Articular chondrocyte of knee joint (primary cell): ENCODE data around the gene SLCO1B3. TPM values are rescaled to one million over a fixed set of nuclear protein-coding genes. Genes with fewer than 3 reads are reported as not detected.

Experiments used
- small RNA-seq: library from RNA; depleted of rRNA; stranded (forward); fragments of <200 nt; gene quantifications from one replicate; pipeline ENCODE3, GENCODE V24; 2012
- total RNA-seq: library from RNA; depleted of rRNA; stranded (reverse); fragments of >200 nt; gene quantifications from 2 replicates; pipeline ENCODE4 v1.2.3, GENCODE V29; 2012

The SLCO1B3 gene
- not detected in 2 replicates for total RNA-seq

GRCh38 chr12:20810487-20810886, at the start of gene SLCO1B3:
TSS of gene SLCO1B3 (plus strand) at chr12:20810705. CDS start at chr12:20815739, 5,034 bp downstream.

Small RNA genes lying within 50 kb of the gene (small RNA-seq; reads per million reads assigned to genes)
- not detected for gene AC011604.1

Other genes starting within 250 kb of the SLCO1B3 start
- gene SLCO1C1, start 115.4 kb upstream of the SLCO1B3 start, total RNA-seq, result 0.32 and 0.65 TPM in 2 replicates